ENCODE measurements around the gene MPPED2. TPM values are rescaled to one million over a fixed set of nuclear protein-coding genes. Genes with fewer than 3 reads are reported as not detected.

MPPED2 gene
- total and polyA plus RNA-seq, 2 donors (not counting 3 experiments of a cell fraction or from before 2014, with no cell fraction given), result not detected

- no peaks in the 10 kb centered on the region for H4K20me1 ChIP-seq (replicated peaks; ENCODE audit: control insufficient read depth, extremely low read depth, insufficient read depth, low read length)
- H3K4me3 ChIP-seq (replicated peaks in 1 of 3; ENCODE audit: insufficient read depth in 1 of 3, low read depth in 1 of 3, low read length in 3 of 3), result no peak overlapping the region
- no peaks in the 10 kb centered on the region for H3K4me1 ChIP-seq (ENCODE audit: control insufficient read depth, extremely low read depth, insufficient read depth, low read length)
- ChIA-PET POLR2A (no interaction called here), CTCF (interaction anchor here (1.0 kb wide), 1 partner anchor 554 kb away, joined by 3 read pairs; no protein-coding TSS in a partner anchor)
- FAIRE-seq (no peak), DNase-seq (ENCODE audit: low read depth, low spot score) (no peak)
- no peak overlapping the region for H3K27ac ChIP-seq (ENCODE audit: insufficient read depth, low read depth, low read length)
- no peak overlapping the region for H3K4me2 ChIP-seq (ENCODE audit: insufficient read depth, low read length)
- intact Hi-C loops (cut with micrococcal nuclease), result no loop called here
- dilution Hi-C loops (cut with MboI; ENCODE audit: extremely low pct_ligation_motif_present, low sequenced_read_pairs), result no loop called here
- H3K9ac ChIP-seq (replicated peaks; ENCODE audit: extremely low read depth, insufficient read depth, low read length), result no peak overlapping the region
- TF ChIP-seq, protein P1, sequence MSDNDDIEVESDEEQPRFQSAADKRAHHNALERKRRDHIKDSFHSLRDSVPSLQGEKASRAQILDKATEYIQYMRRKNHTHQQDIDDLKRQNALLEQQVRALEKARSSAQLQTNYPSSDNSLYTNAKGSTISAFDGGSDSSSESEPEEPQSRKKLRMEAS (IDR thresholded peaks at IDR 0.05; ENCODE audit: insufficient read depth, insufficient read length), result no peak
- TF ChIP-seq FOS (IDR thresholded peaks at IDR 0.05; ENCODE audit: borderline replicate concordance, insufficient read depth, low read length) (no peak), EZH2 (IDR thresholded peaks at IDR 0.05; ENCODE audit: borderline replicate concordance, low read depth, low read length, severe bottlenecking) (no peak), JUN (IDR thresholded peaks at IDR 0.05; ENCODE audit: borderline replicate concordance, insufficient read depth, insufficient read length, low read depth) (no peak), CTCF (IDR thresholded peaks at IDR 0.05; ENCODE audit: extremely low read depth in 1 of 2, insufficient read depth in 1 of 2, low read depth in 1 of 2, low read length in 2 of 2) (no peak), MYC (IDR thresholded peaks at IDR 0.05; ENCODE audit: low read depth, low read length) (no peak), POLR2A (IDR thresholded peaks at IDR 0.05; ENCODE audit: low read depth, low read length) (no peak)
- H3K36me3 ChIP-seq (ENCODE audit: control insufficient read depth in 2 of 2, extremely low read depth in 1 of 2, insufficient read depth in 2 of 2, low read length in 2 of 2), result no peaks in the 10 kb centered on the region
- H3K79me2 ChIP-seq (ENCODE audit: control insufficient read depth, insufficient read depth, low read length), result no peaks in the 10 kb centered on the region
- H3K9me3 ChIP-seq (replicated peaks; ENCODE audit: control insufficient read depth, insufficient read depth, low read length), result no peaks in the 10 kb centered on the region
- no TSS peak for BruUV-seq (replicated peaks)
- H2AFZ ChIP-seq (ENCODE audit: low read depth, low read length), result no peak overlapping the region
- H3K9me1 ChIP-seq (replicated peaks; ENCODE audit: control insufficient read depth, extremely low read depth, insufficient read depth, low read length), result no peaks in the 10 kb centered on the region
- H3K27me3 ChIP-seq (ENCODE audit: control insufficient read depth in 2 of 2, insufficient read depth in 2 of 2, low read length in 2 of 2), result no peaks in the 10 kb centered on the region
Observed at GRCh38 chr11:30364139-30364836, 221.9 kb downstream of the MPPED2 start.
